ENCODE results near the gene DCTD.

DNA sequence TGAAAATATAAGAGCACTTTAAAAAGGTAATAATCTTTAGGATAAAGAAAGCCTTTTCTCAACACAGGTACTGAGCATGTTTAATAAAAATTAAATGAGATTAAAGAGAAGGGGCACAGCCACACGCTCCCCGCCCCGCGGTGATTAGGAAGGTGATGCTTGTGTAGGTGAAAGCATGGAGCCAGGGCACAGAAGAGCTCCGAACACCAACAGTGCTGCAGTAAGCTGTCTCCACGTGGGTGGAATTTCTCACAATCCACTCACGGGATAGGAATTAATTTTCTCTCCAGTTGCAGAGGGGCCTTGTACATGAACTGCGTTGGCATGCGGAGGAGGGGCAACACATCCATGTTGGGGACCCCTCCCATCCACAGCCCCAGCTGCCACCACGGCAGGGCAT lies 27.0 kb downstream of the DCTD start:
- no peak for TF ChIP-seq POLR2A (IDR thresholded peaks at IDR 0.05; ENCODE audit: low read depth, low read length)
- TF ChIP-seq POLR2AphosphoS5 (IDR thresholded peaks at IDR 0.05; ENCODE audit: low read depth, low read length): no peak
- TF ChIP-seq POU2F2 (IDR thresholded peaks at IDR 0.05; ENCODE audit: low read depth, low read length): no peak
- TF ChIP-seq TAF1 (IDR thresholded peaks at IDR 0.05; ENCODE audit: low read depth, low read length): no peak
- no peak for TF ChIP-seq SPI1 (IDR thresholded peaks at IDR 0.05; ENCODE audit: low read depth, low read length)
- no peak for TF ChIP-seq PAX5 (IDR thresholded peaks at IDR 0.05; ENCODE audit: insufficient read depth, low read length, severe bottlenecking)

Measured in GM12891 (cell line).